ENCODE measurements around the gene NUP85.

GRCh38 chr17:75246404-75246803 lies 40.9 kb downstream of the NUP85 start:
- TF ChIP-seq POLR2AphosphoS5 (IDR thresholded peaks at IDR 0.05; ENCODE audit: low read depth, low read length): no peak
- TF ChIP-seq CTCF (IDR thresholded peaks at IDR 0.05): no peak
